Activated CD8-positive, alpha-beta memory T cell treated with anti-CD3 and anti-CD28 coated beads, Interleukin-2, amount 50 U/mL, for 24 hours (primary cell): ENCODE results near the gene RUNX2.
"Not testable (repeated sequence)": the region's sequence is repeated elsewhere in the genome, so short reads cannot be mapped to it uniquely, and the experiment has no call there.

ENCODE experiments used
- DNase-seq: peaks from one replicate; pipeline ENCODE4 v3.0.0-alpha.2; 2020; ENCODE audit errors: extremely low read depth

Gene RUNX2

GRCh38 chr6:45327956-45328522, at the start of gene RUNX2:
TSS of gene RUNX2 (plus strand) at chr6:45328330. CDS start at chr6:45328727, 397 bp downstream.
- no peak for DNase-seq

- DNase-seq = no peak
These were observed 49.8 kb upstream of the RUNX2 start for GRCh38 chr6:45278367-45278766.

- not testable (repeated sequence) for DNase-seq
These were observed 41.4 kb upstream of the RUNX2 start for GRCh38 chr6:45286707-45287106.

GRCh38 chr6:45289751-45290514, 38.2 kb upstream of the RUNX2 start:
- DNase-seq = no peak

GRCh38 chr6:45293306-45293705, 34.8 kb upstream of the RUNX2 start:
- DNase-seq = no peak

GRCh38 chr6:45294065-45294701, 33.9 kb upstream of the RUNX2 start:
- DNase-seq = not testable (repeated sequence)

GRCh38 chr6:45297320-45297719, 30.8 kb upstream of the RUNX2 start:
- no peak for DNase-seq

GRCh38 chr6:45299096-45299581, 29.0 kb upstream of the RUNX2 start:
- no peak for DNase-seq

- no peak for DNase-seq
These were observed 27.4 kb upstream of the RUNX2 start for GRCh38 chr6:45300736-45301135.

GRCh38 chr6:45301348-45302142, 26.6 kb upstream of the RUNX2 start:
- no peak for DNase-seq

GRCh38 chr6:45302832-45303231, 25.3 kb upstream of the RUNX2 start:
- no peak for DNase-seq

GRCh38 chr6:45305546-45305945, 22.6 kb upstream of the RUNX2 start:
- no peak for DNase-seq

GRCh38 chr6:45310118-45310788, 17.9 kb upstream of the RUNX2 start:
- DNase-seq = no peak

- DNase-seq = no peak
These were observed 14.0 kb upstream of the RUNX2 start for GRCh38 chr6:45314146-45314545.

- no peak for DNase-seq
These were observed 7.8 kb upstream of the RUNX2 start for GRCh38 chr6:45320349-45320748.

GRCh38 chr6:45323656-45324224, 4.4 kb upstream of the RUNX2 start:
- no peak for DNase-seq

- no peak for DNase-seq
These were observed 1.3 kb upstream of the RUNX2 start for GRCh38 chr6:45326698-45327417.

GRCh38 chr6:45328523-45328922, 393 bp downstream of the RUNX2 start:
- no peak for DNase-seq

- DNase-seq = no peak
These were observed 16.8 kb downstream of the RUNX2 start for GRCh38 chr6:45344900-45345299.

- DNase-seq = no peak
These were observed 22.1 kb downstream of the RUNX2 start for GRCh38 chr6:45350186-45350710.
